Measurements from ENCODE around the gene RHEB. TPM values are rescaled to one million over a fixed set of nuclear protein-coding genes. Genes with fewer than 3 reads are reported as not detected.

The RHEB gene
- total RNA-seq, 2 donors from 2014 or later = 53.4 to 69.7 TPM

- DNase-seq (no peak), ATAC-seq (no peak)
- intact Hi-C loops (cut with DNase I, micrococcal nuclease) = no loop called here
Measured at GRCh38 chr7:151457534-151457933, 62.2 kb downstream of the RHEB start.

DNA sequence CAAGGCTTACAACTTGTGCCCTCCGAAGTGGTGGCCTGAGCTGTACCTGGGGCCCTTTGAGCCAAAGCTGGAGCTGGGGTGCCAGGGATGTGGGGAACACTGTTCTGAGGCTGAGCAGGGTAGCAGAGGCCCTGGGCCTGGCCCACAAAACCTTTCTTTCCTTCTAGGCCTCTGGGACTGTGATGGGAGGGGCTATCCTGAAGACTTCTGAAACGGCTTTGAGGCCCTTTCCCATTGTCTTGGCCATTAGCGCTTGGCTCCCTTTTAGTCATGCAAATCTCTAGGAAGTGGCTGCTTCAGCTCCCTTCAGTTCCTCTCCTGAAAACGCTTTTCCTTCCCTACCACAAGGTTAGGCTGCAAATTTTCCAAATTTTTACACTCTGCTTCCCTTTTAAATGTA, 62.9 kb downstream of the RHEB start:
- intact Hi-C loops (cut with DNase I, micrococcal nuclease) = no loop called here
- ATAC-seq (no peak), DNase-seq (no peak)

DNA sequence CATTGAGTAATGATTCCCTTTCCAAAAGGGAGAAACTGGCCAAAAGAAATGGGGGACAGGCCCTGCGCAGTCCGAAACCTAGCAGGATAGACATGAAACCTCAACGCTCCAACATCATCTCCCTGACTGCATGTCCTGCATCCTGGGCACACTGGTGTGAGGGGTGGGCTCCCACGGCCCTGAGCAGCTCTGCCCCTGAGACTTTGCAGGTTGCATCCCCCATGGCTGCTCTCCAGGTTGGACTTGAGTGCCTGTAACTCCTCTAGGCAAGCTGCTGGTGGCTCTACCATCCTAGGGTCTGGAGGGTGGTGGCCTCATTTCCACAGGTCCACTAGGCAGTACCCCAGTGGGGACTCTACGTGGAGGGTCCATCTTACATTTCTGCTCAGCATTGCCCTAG, 63.4 kb downstream of the RHEB start:
- DNase-seq (no peak), ATAC-seq (no peak)
- intact Hi-C loops (cut with DNase I, micrococcal nuclease) = no loop called here

DNA sequence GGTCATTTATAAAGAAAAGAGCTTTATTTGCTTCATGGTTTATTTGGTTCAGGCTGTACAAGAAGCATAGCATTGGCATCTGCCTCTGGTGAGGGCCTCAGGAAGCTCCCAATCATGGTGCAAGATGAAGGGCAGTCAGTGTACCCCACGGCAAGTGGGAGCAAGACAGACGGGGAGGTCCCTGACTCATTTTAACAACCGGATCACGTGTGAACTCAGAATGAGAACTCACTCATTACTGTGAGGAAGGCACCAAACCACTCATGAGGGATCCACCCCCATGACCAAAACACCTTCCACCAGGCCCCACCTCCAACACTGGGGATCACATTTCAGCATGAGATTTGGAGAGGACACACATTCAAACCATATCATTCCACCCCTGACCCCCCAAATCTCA, 64.0 kb downstream of the RHEB start:
- intact Hi-C loops (cut with DNase I, micrococcal nuclease) = no loop called here
- ATAC-seq = no peak
- no peak for DNase-seq

GRCh38 chr7:151454932-151455530, 64.7 kb downstream of the RHEB start:
- ATAC-seq (no peak), DNase-seq (no peak)
- intact Hi-C loops (cut with DNase I, micrococcal nuclease) = no loop called here

DNA sequence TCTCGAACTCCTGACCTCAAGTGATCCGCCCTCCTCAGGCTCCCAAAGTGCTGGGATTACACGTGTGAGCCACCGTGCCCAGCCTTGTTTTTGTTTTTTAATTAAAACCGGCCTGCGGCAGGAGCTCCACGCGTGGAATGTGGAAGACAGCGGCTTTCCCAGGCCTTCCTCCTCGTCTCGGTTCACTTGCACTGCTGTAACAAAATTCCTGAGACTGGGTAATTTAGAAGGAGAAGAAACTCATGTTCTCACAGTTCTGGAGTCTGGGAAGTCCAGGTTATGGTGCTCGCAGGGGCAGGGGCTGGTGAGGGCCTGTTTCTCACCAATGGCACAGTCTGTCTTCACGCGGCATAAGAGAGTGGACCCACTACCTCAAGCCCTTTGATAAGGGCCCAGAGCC, 65.4 kb downstream of the RHEB start:
- DNase-seq (no peak), ATAC-seq (no peak)
- intact Hi-C loops (cut with DNase I, micrococcal nuclease) = no loop called here

DNA sequence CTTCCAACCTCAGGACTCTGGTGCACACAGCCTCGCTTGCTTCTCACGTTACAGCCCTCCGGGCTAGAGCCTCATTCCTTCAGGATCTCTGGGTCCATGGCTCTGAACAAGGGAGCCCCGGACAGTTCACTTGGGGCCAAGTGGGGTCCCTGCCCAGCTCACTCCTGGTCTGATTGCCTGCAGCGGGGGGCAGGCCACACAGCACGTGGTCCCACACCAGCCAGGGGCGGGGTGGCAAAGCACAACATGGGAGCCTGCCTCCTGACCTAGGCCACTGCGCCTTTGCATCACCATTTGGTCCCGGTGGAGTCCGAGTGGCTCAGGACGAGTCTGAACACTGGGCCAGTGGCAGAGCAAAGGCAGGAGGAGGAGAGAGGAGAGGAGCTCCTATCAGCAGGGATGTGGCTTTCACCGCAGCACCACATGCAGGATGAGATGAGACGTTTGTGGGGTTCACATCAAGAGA, 66.3 kb downstream of the RHEB start:
- intact Hi-C loops (cut with DNase I, micrococcal nuclease) = no loop called here
- no peak for DNase-seq

DNA sequence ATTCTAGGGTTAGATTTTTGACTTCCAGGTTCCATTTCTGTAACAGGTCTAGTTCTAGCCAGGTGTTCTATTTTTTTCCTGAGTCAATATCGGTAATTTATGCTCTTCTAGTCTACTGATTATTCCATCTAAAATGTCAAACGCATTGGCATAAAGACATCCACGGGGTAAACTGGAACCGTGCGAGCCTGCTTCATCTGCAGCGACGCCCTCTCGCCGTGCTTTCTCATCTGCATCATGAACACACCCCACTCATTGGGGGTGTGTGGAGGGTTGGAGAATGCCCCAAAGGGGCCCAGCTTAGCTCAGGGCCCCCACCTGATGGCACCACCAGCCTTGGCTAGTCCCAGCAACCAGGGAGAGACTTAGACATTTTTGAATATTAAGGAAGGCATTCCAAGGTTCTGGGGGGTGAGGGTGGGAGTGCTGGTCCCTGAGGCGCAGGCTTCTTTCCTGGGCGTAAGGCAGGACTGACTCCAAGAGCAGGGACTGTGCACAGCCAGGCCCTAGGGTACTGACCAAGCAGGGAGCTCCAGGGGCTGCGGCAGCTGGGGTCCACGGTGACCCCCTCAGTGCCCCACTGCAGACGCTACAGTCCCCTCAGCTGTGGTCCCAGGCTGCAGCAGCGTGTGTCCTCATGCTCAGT, 66.9 kb downstream of the RHEB start:
- DNase-seq = no peak
- no peak for ATAC-seq
- intact Hi-C loops (cut with DNase I, micrococcal nuclease) = no loop called here

More for the DNA sequence above, 66.3 kb downstream of the RHEB start:
- no peak for ATAC-seq

DNA sequence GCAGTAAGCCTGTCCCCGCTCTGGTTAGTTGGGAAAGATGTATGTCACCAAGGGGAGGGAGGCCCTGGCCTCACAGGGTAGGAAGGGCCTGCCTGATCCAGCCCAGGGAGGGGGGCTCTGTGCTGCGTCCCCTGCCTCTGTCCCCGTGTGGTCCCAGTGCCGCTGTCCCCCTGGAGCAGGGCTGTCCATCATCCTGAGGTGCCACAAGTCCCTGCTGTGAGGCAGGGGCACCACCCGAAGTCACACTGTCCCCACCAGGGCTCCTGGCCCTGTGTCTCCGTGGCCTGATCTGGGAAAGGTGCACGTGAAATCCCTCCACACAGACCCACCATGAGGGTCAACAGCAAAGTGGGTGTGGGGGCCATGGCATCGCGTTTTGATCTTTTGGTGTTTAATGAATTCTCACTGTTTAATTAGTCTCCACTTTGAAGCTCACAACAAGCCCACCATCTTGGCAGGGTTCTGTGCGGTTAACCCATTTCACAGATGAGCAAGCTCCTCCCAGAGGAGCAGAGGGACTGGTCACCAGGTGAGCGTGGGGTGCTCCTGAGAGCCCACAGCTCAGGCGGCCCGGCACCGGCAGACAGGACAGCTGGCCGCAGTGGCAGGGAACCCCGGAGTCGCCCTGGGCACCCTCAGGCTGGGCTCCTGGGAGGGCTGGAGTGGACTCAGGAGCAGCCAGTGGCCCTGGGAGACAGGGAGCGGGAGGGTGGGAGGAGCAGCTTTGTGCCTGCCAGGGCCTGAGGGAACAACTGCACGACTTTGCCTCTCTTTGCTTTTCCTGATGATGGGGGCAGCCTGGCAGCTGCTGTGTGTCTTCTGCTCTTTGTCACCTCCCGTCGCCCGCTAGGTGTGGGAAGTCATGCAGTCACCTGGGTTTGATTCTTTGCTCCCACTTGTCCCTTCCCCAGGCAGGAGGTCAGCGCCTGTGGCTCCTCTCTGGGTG, 67.8 kb downstream of the RHEB start:
- intact Hi-C loops (cut with DNase I, micrococcal nuclease) = no loop called here
- ATAC-seq = no peak
- DNase-seq = no peak

GRCh38 chr7:151451156-151451555, 68.5 kb downstream of the RHEB start:
- ATAC-seq (no peak), DNase-seq (no peak)
- intact Hi-C loops (cut with DNase I, micrococcal nuclease) = no loop called here

- DNase-seq = no peak
- intact Hi-C loops (cut with DNase I, micrococcal nuclease) = loop anchor here in 1 of 2 donors (2.0 kb wide), 1 partner anchor 81 kb away; no protein-coding TSS in a partner anchor
Measured at GRCh38 chr7:151449990-151450389, 69.7 kb downstream of the RHEB start.

GRCh38 chr7:151448261-151449252, 71.1 kb downstream of the RHEB start:
- intact Hi-C loops (cut with DNase I, micrococcal nuclease) = loop anchor here in 1 of 2 donors (2.0 kb wide), 1 partner anchor 80 kb away; no protein-coding TSS in a partner anchor
- peak; percentile 91 for ATAC-seq
- peak in 1 of 2 donors; percentile 76 for DNase-seq

More at GRCh38 chr7:151449990-151450389, 69.7 kb downstream of the RHEB start:
- ATAC-seq = no peak

GRCh38 chr7:151447901-151448260, 71.8 kb downstream of the RHEB start:
- DNase-seq = no peak
- ATAC-seq = no peak
- intact Hi-C loops (cut with DNase I, micrococcal nuclease) = loop anchor here in 1 of 2 donors (2.0 kb wide), 1 partner anchor 79 kb away; no protein-coding TSS in a partner anchor

GRCh38 chr7:151447312-151447711, 72.4 kb downstream of the RHEB start:
- no peak for ATAC-seq

GRCh38 chr7:151446412-151446811, 73.3 kb downstream of the RHEB start:
- DNase-seq (no peak), ATAC-seq (no peak)
- intact Hi-C loops (cut with DNase I, micrococcal nuclease) = no loop called here

More at GRCh38 chr7:151447312-151447711, 72.4 kb downstream of the RHEB start:
- DNase-seq = no peak
- intact Hi-C loops (cut with DNase I, micrococcal nuclease) = no loop called here

DNA sequence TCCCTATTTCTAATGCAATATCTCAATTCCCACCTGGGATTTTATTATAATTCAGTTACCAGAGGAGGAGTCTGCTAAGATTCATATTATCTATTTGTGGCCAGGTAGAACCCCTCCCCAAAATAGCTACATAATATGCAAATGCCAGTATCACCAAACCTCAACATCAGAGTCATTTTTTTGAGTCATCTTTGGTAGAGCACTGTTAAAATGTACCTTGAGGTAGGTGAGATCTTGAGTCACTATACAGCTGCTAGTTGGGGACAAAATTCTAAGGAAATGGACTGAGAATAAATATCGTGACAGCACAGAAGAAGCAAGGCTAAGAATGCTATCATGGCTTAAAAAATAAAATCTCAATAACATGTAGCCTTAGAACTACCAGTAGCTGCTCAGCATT, 75.1 kb downstream of the RHEB start:
- DNase-seq = no peak
- intact Hi-C loops (cut with DNase I, micrococcal nuclease) = no loop called here
- no peak for ATAC-seq

DNA sequence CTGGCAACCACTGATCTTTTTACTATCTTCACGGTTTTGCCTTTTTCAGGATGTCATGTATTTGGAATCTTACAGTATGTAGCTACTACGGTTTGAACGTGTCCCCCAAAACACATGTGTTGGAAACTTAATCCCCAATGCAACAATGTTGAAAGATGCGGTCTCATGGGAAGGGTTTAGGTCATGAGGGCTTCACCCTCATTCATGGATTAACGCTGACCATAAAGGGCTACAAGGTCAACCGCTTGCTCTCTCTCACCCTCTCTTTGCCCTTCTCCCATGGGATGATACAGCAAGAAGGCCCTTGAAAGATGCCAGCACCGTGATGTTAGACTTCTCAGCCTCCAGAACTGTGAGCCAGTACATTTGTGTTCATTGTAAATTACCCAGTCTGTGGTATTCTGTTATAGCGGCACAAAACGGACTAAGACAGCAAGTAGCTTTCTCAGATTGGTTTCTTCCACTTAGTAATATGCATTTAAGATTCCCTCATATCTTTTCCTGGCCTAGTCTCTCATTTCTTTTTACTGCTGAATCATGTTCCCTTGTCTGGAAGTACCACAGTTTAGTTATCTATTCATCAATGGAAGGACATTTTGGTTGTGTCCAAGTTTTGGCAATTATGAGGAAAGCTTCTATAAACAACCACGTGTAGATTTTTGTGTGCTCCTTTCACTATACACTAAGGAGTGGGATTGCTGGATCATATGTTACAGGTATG, 76.8 kb downstream of the RHEB start:
- DNase-seq (no peak), ATAC-seq (no peak)
- intact Hi-C loops (cut with DNase I, micrococcal nuclease) = no loop called here

Measured in left colon (tissue), 2 donors.